ENCODE data around the gene SSX2IP. TPM values are rescaled to one million over a fixed set of nuclear protein-coding genes. Genes with fewer than 3 reads are reported as not detected.

The SSX2IP gene
- total RNA-seq, 2 donors from 2014 or later: 10.7 to 25.2 TPM

DNA sequence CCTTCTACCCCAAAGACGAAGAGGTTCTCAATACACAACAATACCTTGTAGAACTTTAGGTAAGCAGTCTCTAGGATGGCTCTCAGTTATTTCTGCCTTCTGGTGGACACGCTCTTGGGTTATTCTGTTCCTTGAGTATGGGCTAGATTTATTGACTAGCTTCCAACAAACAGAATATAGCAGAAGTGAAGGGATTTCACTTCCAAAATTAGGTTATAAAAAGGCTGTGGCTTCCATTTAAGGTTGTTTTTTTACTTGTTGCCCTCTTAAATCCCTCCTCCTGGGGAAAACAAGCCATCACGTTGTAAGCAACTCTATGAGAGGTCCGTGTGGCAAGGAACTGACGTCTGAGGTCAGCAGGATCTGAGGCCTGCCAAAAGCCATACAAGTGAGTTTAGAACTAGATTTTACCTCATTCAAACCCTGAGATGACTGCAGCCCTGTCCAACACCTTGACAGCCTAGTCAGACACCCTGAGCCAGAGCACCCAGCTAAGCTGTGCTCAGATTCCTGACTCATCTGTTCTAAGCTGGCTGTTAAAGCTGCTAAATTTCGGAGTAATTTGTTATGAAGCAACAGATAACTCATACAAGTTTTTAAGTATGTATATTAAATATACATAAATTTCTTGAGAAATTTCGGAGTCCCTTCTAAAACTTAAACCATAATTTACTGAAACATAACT, 12.7 kb downstream of the SSX2IP start:
- TF ChIP-seq POLR2A (IDR thresholded peaks at IDR 0.05) (no peak), POLR2AphosphoS5 (IDR thresholded peaks at IDR 0.05) (no peak)
- TF ChIP-seq, protein P1, sequence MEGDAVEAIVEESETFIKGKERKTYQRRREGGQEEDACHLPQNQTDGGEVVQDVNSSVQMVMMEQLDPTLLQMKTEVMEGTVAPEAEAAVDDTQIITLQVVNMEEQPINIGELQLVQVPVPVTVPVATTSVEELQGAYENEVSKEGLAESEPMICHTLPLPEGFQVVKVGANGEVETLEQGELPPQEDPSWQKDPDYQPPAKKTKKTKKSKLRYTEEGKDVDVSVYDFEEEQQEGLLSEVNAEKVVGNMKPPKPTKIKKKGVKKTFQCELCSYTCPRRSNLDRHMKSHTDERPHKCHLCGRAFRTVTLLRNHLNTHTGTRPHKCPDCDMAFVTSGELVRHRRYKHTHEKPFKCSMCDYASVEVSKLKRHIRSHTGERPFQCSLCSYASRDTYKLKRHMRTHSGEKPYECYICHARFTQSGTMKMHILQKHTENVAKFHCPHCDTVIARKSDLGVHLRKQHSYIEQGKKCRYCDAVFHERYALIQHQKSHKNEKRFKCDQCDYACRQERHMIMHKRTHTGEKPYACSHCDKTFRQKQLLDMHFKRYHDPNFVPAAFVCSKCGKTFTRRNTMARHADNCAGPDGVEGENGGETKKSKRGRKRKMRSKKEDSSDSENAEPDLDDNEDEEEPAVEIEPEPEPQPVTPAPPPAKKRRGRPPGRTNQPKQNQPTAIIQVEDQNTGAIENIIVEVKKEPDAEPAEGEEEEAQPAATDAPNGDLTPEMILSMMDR (IDR thresholded peaks at IDR 0.05): no peak
- H3K4me1 ChIP-seq (replicated peaks): no peaks in the 10 kb centered on the region
- DNase-seq (ENCODE audit: low spot score): no peak
- no peaks in the 10 kb centered on the region for H3K9me3 ChIP-seq
- no peaks in the 10 kb centered on the region for H3K27me3 ChIP-seq (replicated peaks; ENCODE audit: insufficient read depth)
- no peak overlapping the region for H3K27ac ChIP-seq
- no peaks in the 10 kb centered on the region for H3K36me3 ChIP-seq
- WGBS: 88% methylated on average over 7 of the region's 7 CpGs
- no peak overlapping the region for H3K4me3 ChIP-seq
- intact Hi-C loops (cut with DNase I): no loop called here

GRCh38 chr1:84675631-84676030, 14.6 kb downstream of the SSX2IP start:
- H3K4me1 ChIP-seq (replicated peaks): no peaks in the 10 kb centered on the region

GRCh38 chr1:84675106-84675505, 15.2 kb downstream of the SSX2IP start:
- TF ChIP-seq POLR2A (IDR thresholded peaks at IDR 0.05) (no peak), POLR2AphosphoS5 (IDR thresholded peaks at IDR 0.05) (no peak)
- TF ChIP-seq, protein P1 (IDR thresholded peaks at IDR 0.05): no peak
- no peak overlapping the region for H3K4me3 ChIP-seq
- no peaks in the 10 kb centered on the region for H3K36me3 ChIP-seq
- no peaks in the 10 kb centered on the region for H3K9me3 ChIP-seq
- no peak for DNase-seq (ENCODE audit: low spot score)
- H3K27ac ChIP-seq: no peak overlapping the region
- H3K27me3 ChIP-seq (replicated peaks; ENCODE audit: insufficient read depth): no peaks in the 10 kb centered on the region
- WGBS: 44% methylated on average over 1 of the region's 1 CpG
- no peaks in the 10 kb centered on the region for H3K4me1 ChIP-seq (replicated peaks)
- intact Hi-C loops (cut with DNase I): no loop called here

More at GRCh38 chr1:84675631-84676030, 14.6 kb downstream of the SSX2IP start:
- Histone ChIP-seq H3K27ac (no peak overlapping the region), H3K36me3 (no peaks in the 10 kb centered on the region), H3K9me3 (no peaks in the 10 kb centered on the region), H3K4me3 (no peak overlapping the region), H3K27me3 (replicated peaks; ENCODE audit: insufficient read depth) (no peaks in the 10 kb centered on the region)
- 94% methylated on average over 4 of the region's 4 CpGs for WGBS
- TF ChIP-seq, protein P1 (IDR thresholded peaks at IDR 0.05): no peak
- TF ChIP-seq POLR2A (IDR thresholded peaks at IDR 0.05) (no peak), POLR2AphosphoS5 (IDR thresholded peaks at IDR 0.05) (no peak)
- intact Hi-C loops (cut with DNase I): no loop called here
- DNase-seq (ENCODE audit: low spot score): no peak

DNA sequence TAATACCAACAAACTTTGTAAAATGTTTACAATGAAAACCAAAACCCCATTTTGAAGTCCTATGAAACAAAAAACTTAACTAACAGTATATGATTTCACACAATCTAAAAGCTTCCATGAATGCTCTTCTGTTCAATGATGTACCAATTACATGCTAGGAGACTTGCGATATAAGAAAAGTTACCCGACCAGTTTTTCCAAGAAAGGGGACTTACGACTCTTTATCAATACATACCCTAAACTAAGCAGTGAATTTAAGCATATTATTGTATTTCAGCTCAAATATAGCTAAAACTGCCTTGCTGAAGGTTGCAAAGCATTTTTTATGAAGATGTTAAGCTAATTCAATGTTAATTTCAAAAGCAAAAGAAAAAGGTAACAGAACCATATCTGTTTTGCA, 15.6 kb downstream of the SSX2IP start:
- H3K36me3 ChIP-seq: no peaks in the 10 kb centered on the region
- H3K27ac ChIP-seq: no peak overlapping the region
- intact Hi-C loops (cut with DNase I): no loop called here
- H3K4me3 ChIP-seq: no peak overlapping the region
- H3K4me1 ChIP-seq (replicated peaks): no peaks in the 10 kb centered on the region
- 43% methylated on average over 3 of the region's 3 CpGs for WGBS
- no peak for TF ChIP-seq POLR2AphosphoS5 (IDR thresholded peaks at IDR 0.05)
- TF ChIP-seq POLR2A (IDR thresholded peaks at IDR 0.05): no peak
- TF ChIP-seq, protein P1 (IDR thresholded peaks at IDR 0.05): no peak
- no peaks in the 10 kb centered on the region for H3K9me3 ChIP-seq
- no peak for DNase-seq (ENCODE audit: low spot score)
- H3K27me3 ChIP-seq (replicated peaks; ENCODE audit: insufficient read depth): no peaks in the 10 kb centered on the region

DNA sequence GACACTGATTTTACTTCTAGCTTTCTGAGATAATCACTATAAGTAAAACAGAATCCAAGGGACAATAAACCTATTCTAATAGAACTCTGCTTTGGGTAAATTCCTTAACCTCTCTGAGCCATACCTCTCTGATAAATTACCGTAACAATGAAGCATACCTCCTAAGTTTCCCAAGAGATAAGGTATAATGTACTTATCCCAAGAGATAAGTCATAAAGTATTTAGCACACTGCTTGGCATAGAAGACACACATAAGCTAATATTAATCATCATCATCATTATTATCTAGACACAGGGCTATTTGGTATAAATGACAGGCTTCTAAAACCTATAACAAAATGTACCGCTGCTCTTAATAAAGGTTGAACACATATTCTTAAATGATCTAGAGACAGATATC, 16.2 kb downstream of the SSX2IP start:
- DNase-seq (ENCODE audit: low spot score): no peak
- no peak overlapping the region for H3K27ac ChIP-seq
- no peak overlapping the region for H3K4me3 ChIP-seq
- no peaks in the 10 kb centered on the region for H3K4me1 ChIP-seq (replicated peaks)
- H3K36me3 ChIP-seq: no peaks in the 10 kb centered on the region
- intact Hi-C loops (cut with DNase I): no loop called here
- no peaks in the 10 kb centered on the region for H3K9me3 ChIP-seq
- TF ChIP-seq POLR2A (IDR thresholded peaks at IDR 0.05) (no peak), POLR2AphosphoS5 (IDR thresholded peaks at IDR 0.05) (no peak)
- TF ChIP-seq, protein P1 (IDR thresholded peaks at IDR 0.05): no peak
- WGBS: 86% methylated on average over 2 of the region's 2 CpGs
- H3K27me3 ChIP-seq (replicated peaks; ENCODE audit: insufficient read depth): no peaks in the 10 kb centered on the region

Data from prostate gland (tissue), 2 donors.